Measurements from ENCODE around the gene CSRNP3. TPM values are rescaled to one million over a fixed set of nuclear protein-coding genes. Genes with fewer than 3 reads are reported as not detected.

Gene CSRNP3
- polyA plus RNA-seq, 1 donor (not counting 4 experiments of a cell fraction or from before 2014, with no cell fraction given): 0.87 TPM

DNA sequence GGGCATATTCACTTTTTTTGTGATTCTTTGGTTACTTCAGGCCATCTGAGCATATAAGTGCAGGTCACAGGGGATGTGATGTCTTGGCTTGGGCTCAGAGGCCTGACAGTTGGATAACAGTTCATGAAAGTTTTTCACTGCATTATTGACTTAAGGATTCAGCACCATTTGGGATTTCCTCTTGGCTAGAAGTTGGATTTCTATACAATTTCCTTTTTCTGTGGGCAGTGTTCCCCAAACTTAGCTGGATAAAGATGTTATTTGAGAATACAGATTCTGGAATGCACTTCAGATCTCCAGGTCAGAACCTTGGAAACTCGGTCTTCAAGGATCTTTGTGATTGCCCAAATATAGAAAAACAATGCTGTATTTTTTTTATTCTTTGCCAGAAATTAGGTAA is 246.6 kb downstream of the CSRNP3 start:
- FAIRE-seq (no peak), DNase-seq (ENCODE audit: low read depth, low spot score) (no peak)
- H3K27me3 ChIP-seq (ENCODE audit: control insufficient read depth, extremely low read depth, insufficient read depth, low read length): no peaks in the 10 kb centered on the region
- H3K4me3 ChIP-seq (ENCODE audit: control insufficient read depth in 2 of 3, extremely low read depth in 1 of 3, insufficient read depth in 2 of 3, low read depth in 1 of 3, low read length in 3 of 3): no peak overlapping the region
- no peaks in the 10 kb centered on the region for H3K36me3 ChIP-seq (ENCODE audit: control insufficient read depth in 2 of 2, extremely low read depth in 1 of 2, insufficient read depth in 2 of 2, low read length in 2 of 2)
- no peaks in the 10 kb centered on the region for H3K79me2 ChIP-seq (ENCODE audit: control insufficient read depth, insufficient read depth, low read length)
- no peaks in the 10 kb centered on the region for H3K4me1 ChIP-seq (ENCODE audit: control insufficient read depth, extremely low read depth, insufficient read depth, low read length)
- no peak overlapping the region for H3K9ac ChIP-seq (ENCODE audit: control insufficient read depth, extremely low read depth, insufficient read depth, low read length)
- no peaks in the 10 kb centered on the region for H3K9me3 ChIP-seq (ENCODE audit: control insufficient read depth, low read depth, low read length)
- TF ChIP-seq CTCF (optimal IDR thresholded peaks at IDR 0.05 in 1 of 3, IDR thresholded peaks at IDR 0.05 in 1 of 3, conservative IDR thresholded peaks at IDR 0.05 in 1 of 3; ENCODE audit: extremely low read depth in 1 of 3, insufficient read depth in 2 of 3, low read length in 3 of 3) (no peak), EZH2 (IDR thresholded peaks at IDR 0.05; ENCODE audit: low read length) (no peak)
- H3K9me1 ChIP-seq (ENCODE audit: control insufficient read depth, extremely low read depth, insufficient read depth, low read length): no peaks in the 10 kb centered on the region
- no peaks in the 10 kb centered on the region for H4K20me1 ChIP-seq (ENCODE audit: control insufficient read depth, extremely low read depth, insufficient read depth, low read length)
- no peak overlapping the region for H2AFZ ChIP-seq (ENCODE audit: control insufficient read depth, low read length)
- dilution Hi-C loops (cut with MboI; ENCODE audit: extremely low pct_ligation_motif_present, low sequenced_read_pairs): no loop called here
- no peak overlapping the region for H3K27ac ChIP-seq (ENCODE audit: control insufficient read depth, insufficient read depth, low read length)
- H3K4me2 ChIP-seq (ENCODE audit: control insufficient read depth, extremely low read depth, insufficient read depth, low read depth, low read length): no peak overlapping the region

GRCh38 chr2:165718610-165719210 is 249.2 kb downstream of the CSRNP3 start:
- no peaks in the 10 kb centered on the region for H4K20me1 ChIP-seq (ENCODE audit: control insufficient read depth, extremely low read depth, insufficient read depth, low read length)
- H3K27me3 ChIP-seq (ENCODE audit: control insufficient read depth, extremely low read depth, insufficient read depth, low read length): no peaks in the 10 kb centered on the region
- no peak for DNase-seq (ENCODE audit: low read depth, low spot score)
- dilution Hi-C loops (cut with MboI; ENCODE audit: extremely low pct_ligation_motif_present, low sequenced_read_pairs): no loop called here
- no peak for TF ChIP-seq EZH2 (IDR thresholded peaks at IDR 0.05; ENCODE audit: low read length)
- TF ChIP-seq CTCF (optimal IDR thresholded peaks at IDR 0.05 in 1 of 3, IDR thresholded peaks at IDR 0.05 in 1 of 3, conservative IDR thresholded peaks at IDR 0.05 in 1 of 3; ENCODE audit: extremely low read depth in 1 of 3, insufficient read depth in 2 of 3, low read length in 3 of 3): no peak
- no peak overlapping the region for H3K4me3 ChIP-seq (ENCODE audit: control insufficient read depth in 2 of 3, extremely low read depth in 1 of 3, insufficient read depth in 2 of 3, low read depth in 1 of 3, low read length in 3 of 3)
- no peak for FAIRE-seq
- H3K36me3 ChIP-seq (ENCODE audit: control insufficient read depth in 2 of 2, extremely low read depth in 1 of 2, insufficient read depth in 2 of 2, low read length in 2 of 2): no peaks in the 10 kb centered on the region
- H3K9ac ChIP-seq (ENCODE audit: control insufficient read depth, extremely low read depth, insufficient read depth, low read length): no peak overlapping the region
- no peaks in the 10 kb centered on the region for H3K9me3 ChIP-seq (ENCODE audit: control insufficient read depth, low read depth, low read length)
- H3K9me1 ChIP-seq (ENCODE audit: control insufficient read depth, extremely low read depth, insufficient read depth, low read length): no peaks in the 10 kb centered on the region
- no peaks in the 10 kb centered on the region for H3K79me2 ChIP-seq (ENCODE audit: control insufficient read depth, insufficient read depth, low read length)
- H2AFZ ChIP-seq (ENCODE audit: control insufficient read depth, low read length): no peak overlapping the region
- H3K4me1 ChIP-seq (ENCODE audit: control insufficient read depth, extremely low read depth, insufficient read depth, low read length): no peaks in the 10 kb centered on the region
- no peak overlapping the region for H3K4me2 ChIP-seq (ENCODE audit: control insufficient read depth, extremely low read depth, insufficient read depth, low read depth, low read length)
- no peak overlapping the region for H3K27ac ChIP-seq (ENCODE audit: control insufficient read depth, insufficient read depth, low read length)
